K562 (cell line): ENCODE data around the gene CSNK1D. TPM values are rescaled to one million over a fixed set of nuclear protein-coding genes. Genes with fewer than 3 reads are reported as not detected.
A peak's percentile ranks its signal among the peaks of the same experiment; 100 is the strongest.

Experiments used
- ATAC-seq: fragments of 200-7000 bp; cut with Tn5 transposase; 3 replicates; pipeline ENCODE4 v1.9.1; 2020; ENCODE audit warnings: moderate library complexity
- BruUV-seq: library from RNA; stranded (reverse); fragments of 400-500 nt; replicated peaks from 2 replicates; lab custom pipeline; 2021; lab: Mats Ljungman, UMichigan
- CTCF ChIA-PET: fragments of 300-600 bp; formaldehyde crosslinking; extraction: SDS; loops from one replicate; lab custom pipeline; 2021; ENCODE audit warnings: low intra/inter-chr PET ratio; lab: Yijun Ruan, JAX
- POLR2A ChIA-PET: fragments of 300-600, 350-650 bp; sonication (Branson Sonifier 250); formaldehyde crosslinking; extraction: SDS; loops from one replicate; lab custom pipeline; 2021; ENCODE audit warnings: antibody characterized with exemption, inconsistent platforms; lab: Yijun Ruan, JAX
- DNase-seq, 4 experiments: peaks; one replicate each; pipeline versions ENCODE4 v3.0.0 to v3.0.0-alpha.2; 2011 to 2018; ENCODE audit warnings: low spot score in 3 of 4, mixed read lengths in 3 of 4; ENCODE audit errors: extremely low read depth in 1 of 4
- FAIRE-seq: peaks from 2 replicates; lab custom pipeline; 2011; peaks lifted over from hg19 to GRCh38; lab: Jason Lieb, UNC
- H2AFZ ChIP-seq: 2 replicates; pipeline ENCODE4 v1.6.0; 2011; ENCODE audit warnings: low read depth, low read length, control low read depth, inconsistent platforms
- H3K27ac ChIP-seq: fragments of 200-600 bp; 3 replicates; pipeline ENCODE4 v1.8.0; 2011; ENCODE audit warnings: low read depth, mild to moderate bottlenecking, control low read depth, inconsistent platforms, low read length, moderate library complexity, mixed read lengths; ENCODE audit errors: extremely low read depth
- H3K27me3 ChIP-seq, 2 experiments: fragments of 300-600 bp in 1 of 2; 2 replicates in 1 of 2; 3 replicates in 1 of 2; pipeline versions ENCODE4 v1.6.0 to v1.8.0; 2011; ENCODE audit warnings: inconsistent platforms in 2 of 2, low read length in 2 of 2, mild to moderate bottlenecking in 1 of 2, mixed read lengths in 1 of 2, moderate library complexity in 1 of 2; ENCODE audit not compliant: control insufficient read depth in 2 of 2, insufficient read depth in 2 of 2
- H3K36me3 ChIP-seq: fragments of 300-600 bp; 3 replicates; pipeline ENCODE4 v1.8.0; 2011; ENCODE audit warnings: mild to moderate bottlenecking, low read length, inconsistent platforms; ENCODE audit not compliant: control insufficient read depth, insufficient read depth
- H3K4me1 ChIP-seq, 2 experiments: fragments of 200-600 bp in 1 of 2; replicated peaks in 1 of 2; 2 replicates in 1 of 2; 3 replicates in 1 of 2; pipeline versions ENCODE4 v1.5.1 to v1.8.0; 2011; ENCODE audit warnings: inconsistent platforms in 2 of 2, low read length in 2 of 2, mild to moderate bottlenecking in 1 of 2, mixed read lengths in 1 of 2, moderate library complexity in 1 of 2; ENCODE audit not compliant: control insufficient read depth in 2 of 2, insufficient read depth in 2 of 2
- H3K4me2 ChIP-seq: 2 replicates; pipeline ENCODE4 v1.6.1; 2011; ENCODE audit warnings: low read length, control low read depth, inconsistent platforms, mixed read lengths; ENCODE audit not compliant: insufficient read depth
- H3K4me3 ChIP-seq: fragments of 200-600 bp; sonication (generic), shearing (Covaris generic); 2 replicates; pipeline ENCODE4 v1.5.1; 2016; ENCODE audit warnings: control low read depth, inconsistent platforms
- H3K79me2 ChIP-seq: fragments of 200-600 bp; 3 replicates; pipeline ENCODE4 v1.8.0; 2011; ENCODE audit warnings: low read length, inconsistent platforms; ENCODE audit not compliant: control insufficient read depth, insufficient read depth
- H3K9ac ChIP-seq, 2 experiments: 2 replicates each; pipeline versions ENCODE4 v1.6.0 to v1.6.1; 2011; ENCODE audit warnings: low read depth in 2 of 2, low read length in 2 of 2, control low read depth in 1 of 2, inconsistent platforms in 1 of 2, mild to moderate bottlenecking in 1 of 2, mixed read lengths in 1 of 2; ENCODE audit not compliant: insufficient read depth in 1 of 2
- H3K9me1 ChIP-seq: one replicate; pipeline ENCODE4 v1.6.0; 2011; ENCODE audit warnings: inconsistent platforms, mild to moderate bottlenecking, low read length, moderate library complexity; ENCODE audit not compliant: control insufficient read depth, insufficient read depth
- H3K9me3 ChIP-seq: replicated peaks from 2 replicates; pipeline ENCODE4 v1.5.1; 2011; ENCODE audit warnings: low read depth, low read length, inconsistent platforms; ENCODE audit not compliant: control insufficient read depth, insufficient read depth
- H4K20me1 ChIP-seq: replicated peaks from 2 replicates; pipeline ENCODE4 v1.6.1; 2011; ENCODE audit warnings: low read length, inconsistent platforms, mixed read lengths; ENCODE audit not compliant: control insufficient read depth, insufficient read depth
- ARID4B ChIP-seq: sonication (generic); formaldehyde crosslinking; IDR thresholded peaks from 2 replicates; pipeline ENCODE4 v1.8.0; 2022; ENCODE audit warnings: mild to moderate bottlenecking, missing genetic modification reagents
- FOXP1 ChIP-seq: sonication (generic); formaldehyde crosslinking; IDR thresholded peaks from 2 replicates; pipeline ENCODE4 v1.8.0; 2022; ENCODE audit warnings: mild to moderate bottlenecking, missing genetic modification reagents
- KDM1A ChIP-seq, 2 experiments: fragments of 450-650 bp; IDR thresholded peaks; 2 replicates each; pipeline ENCODE4 v1.6.1; 2016; ENCODE audit warnings: mild to moderate bottlenecking in 2 of 2
- PTRF ChIP-seq: fragments of 450-650 bp; IDR thresholded peaks from 2 replicates; pipeline ENCODE4 v1.6.1; 2016; ENCODE audit warnings: mild to moderate bottlenecking, missing genetic modification characterization, missing compliant biosample characterization
- SMAD4 ChIP-seq: fragments of 250-450 bp; sonication (Bioruptor Pico); conservative IDR thresholded peaks from 2 replicates; pipeline ENCODE4 v1.8.0; 2021; ENCODE audit warnings: inconsistent platforms, mild to moderate bottlenecking, moderate library complexity
- SUPT5H ChIP-seq: fragments of 450-650 bp; IDR thresholded peaks from 2 replicates; pipeline ENCODE4 v1.6.1; 2016
- ZNF318 ChIP-seq, 2 experiments: fragments of 450-650 bp; IDR thresholded peaks; 2 replicates each; pipeline ENCODE4 v1.6.1; 2016; ENCODE audit warnings: mild to moderate bottlenecking in 2 of 2, borderline replicate concordance in 1 of 2, low read depth in 1 of 2, moderate library complexity in 1 of 2
- WGBS: fragments of 100-300 bp; shearing (Covaris generic); methylation state at CpG from one replicate; pipeline ENCODE4 v1.1.6; 2016; ENCODE audit warnings: low coverage, mixed read lengths; ENCODE audit not compliant: insufficient coverage; ENCODE audit errors: missing lambda C conversion rate; 5-methylcytosine and 5-hydroxymethylcytosine counted together
- in situ Hi-C: fragments of 300-500 bp; cut with MboI; formaldehyde crosslinking; loops from 4 replicates; pipeline ENCODE4 v1.15.0; 2018; ENCODE audit warnings: inconsistent platforms, mixed read lengths
- intact Hi-C: fragments of 100-400 bp; cut with micrococcal nuclease; formaldehyde crosslinking; loops from 2 replicates; pipeline ENCODE4 v1.14.2; 2022
- polyA plus RNA-seq, 8 experiments: library from polyadenylated mRNA; depleted of rRNA in 4 of 8; stranded (reverse) in 5 of 8; unstranded in 3 of 8; fragments of >200 nt; fragmentation: Nextera tagmentation in 2 of 8; fragmentation: Illumina TruSeq in 1 of 8; extraction: Ambion mirVana in 2 of 8; extraction: Trizol in 1 of 8; gene quantifications; 2 replicates each; pipeline versions ENCODE4 v1.2.1 to v1.2.3, GENCODE V29; 2011 to 2014; ENCODE audit warnings: inconsistent platforms in 1 of 8, missing spikeins in 1 of 8
- total RNA-seq, 7 experiments: library from RNA; depleted of rRNA in 6 of 7; stranded (reverse); fragments of >200 nt in 6 of 7; fragmentation: Illumina TruSeq in 2 of 7; extraction: Trizol in 2 of 7; gene quantifications; 2 replicates each; pipeline versions ENCODE4 v1.2.1 to v1.2.3, GENCODE V29; 2011 to 2021; ENCODE audit warnings: low replicate concordance in 1 of 7

Gene CSNK1D
- total and polyA plus RNA-seq, 9 of the 15 experiments (the other 6 are each of a cell fraction or from before 2014, with no cell fraction given), result 6.5 to 133 (median 41.3) TPM

GRCh38 chr17:82287013-82287867 is 13.7 kb upstream of the CSNK1D start:
- no peak for ATAC-seq
- H2AFZ ChIP-seq, result peak overlapping the region; percentile 67
- intact Hi-C loops (no loop called here), in situ Hi-C loops (no loop called here)
- peak; percentile 35 for FAIRE-seq
- ChIA-PET CTCF (interaction anchor here (0.5 kb wide), 1 partner anchor 250 kb away, joined by 3 read pairs; the partner anchor contains the start of gene DCXR), POLR2A (interaction anchor here (1.0 kb wide), 1 partner anchor 14 kb away, joined by 4 read pairs; the partner anchor contains the start of gene CSNK1D)
- no peaks in the 10 kb centered on the region for H3K27me3 ChIP-seq
- WGBS, result 55% methylated on average over 8 of the region's 9 CpGs
- no peaks in the 10 kb centered on the region for H4K20me1 ChIP-seq
- peak overlapping the region; percentile 61 for H3K27ac ChIP-seq
- peaks cover 10% of the 10 kb centered on the region for H3K79me2 ChIP-seq
- no peaks in the 10 kb centered on the region for H3K9me3 ChIP-seq
- H3K4me3 ChIP-seq, result no peak overlapping the region
- no peaks in the 10 kb centered on the region for H3K36me3 ChIP-seq
- BruUV-seq, result no TSS peak
- H3K4me2 ChIP-seq, result peak overlapping the region; percentile 64; the same call in 1 of the 2 replicates
- H3K4me1 ChIP-seq, result peaks cover 49 to 75% of the 10 kb centered on the region in 2 experiments
- no peaks in the 10 kb centered on the region for H3K9me1 ChIP-seq
- no peak for DNase-seq
- H3K9ac ChIP-seq, result peak overlapping the region; percentile 27 to 65; a peak in 3 of 4 replicates
- TF ChIP-seq KDM1A (IDR thresholded peaks at IDR 0.05) (0 out of 4 replicates have a peak, but pooled peaks of 1 of the 2 experiments have one; percentile 5), PTRF (tag) (peak; percentile 27; the same call in 1 of the 2 replicates), ZNF318 (IDR thresholded peaks at IDR 0.05; ENCODE audit: borderline replicate concordance in 1 of 2, low read depth in 1 of 2) (0 out of 4 replicates have a peak, but pooled peaks of 1 of the 2 experiments have one; percentile 89), ARID4B (CRISPR knock-in tag) (peak; percentile 35; the same call in 1 of the 2 replicates), SMAD4 (CRISPR knock-in tag) (0 out of 2 replicates have a peak, but pooled peaks have one; percentile 17), FOXP1 (CRISPR knock-in tag) (peak; percentile 38), SUPT5H (no peak)
